ENCODE data around the gene C1QA.

The C1QA gene, protein sequence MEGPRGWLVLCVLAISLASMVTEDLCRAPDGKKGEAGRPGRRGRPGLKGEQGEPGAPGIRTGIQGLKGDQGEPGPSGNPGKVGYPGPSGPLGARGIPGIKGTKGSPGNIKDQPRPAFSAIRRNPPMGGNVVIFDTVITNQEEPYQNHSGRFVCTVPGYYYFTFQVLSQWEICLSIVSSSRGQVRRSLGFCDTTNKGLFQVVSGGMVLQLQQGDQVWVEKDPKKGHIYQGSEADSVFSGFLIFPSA

DNA sequence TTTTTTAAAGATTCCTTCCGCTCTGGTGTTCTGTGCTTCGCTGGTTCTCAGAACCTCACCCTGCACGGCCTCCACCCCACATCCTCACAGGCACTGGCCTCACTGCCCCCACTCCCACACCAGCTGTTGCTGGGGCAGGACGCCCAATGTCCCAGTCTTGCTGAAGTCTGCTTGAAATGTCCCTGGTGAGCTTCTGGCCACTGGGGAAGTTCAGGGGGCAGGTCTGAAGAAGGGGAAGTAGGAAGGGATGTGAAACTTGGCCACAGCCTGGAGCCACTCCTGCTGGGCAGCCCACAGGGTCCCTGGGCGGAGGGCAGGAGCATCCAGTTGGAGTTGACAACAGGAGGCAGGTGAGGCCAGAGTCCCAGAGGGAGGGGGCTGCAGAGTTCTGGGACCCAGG lies at the start of gene C1QA:
Gene C1QA (plus strand): TSS at position 276 of the 400 bp plus-strand sequence. CDS start 989 bp downstream, outside the sequence.
- DNase-seq (ENCODE audit: low read depth) = no peak

- DNase-seq (ENCODE audit: low read depth) = no peak
Observed at GRCh38 chr1:22587247-22587646, 49.2 kb upstream of the C1QA start.

GRCh38 chr1:22588899-22589422 lies 47.5 kb upstream of the C1QA start:
- no peak for DNase-seq (ENCODE audit: low read depth)

DNA sequence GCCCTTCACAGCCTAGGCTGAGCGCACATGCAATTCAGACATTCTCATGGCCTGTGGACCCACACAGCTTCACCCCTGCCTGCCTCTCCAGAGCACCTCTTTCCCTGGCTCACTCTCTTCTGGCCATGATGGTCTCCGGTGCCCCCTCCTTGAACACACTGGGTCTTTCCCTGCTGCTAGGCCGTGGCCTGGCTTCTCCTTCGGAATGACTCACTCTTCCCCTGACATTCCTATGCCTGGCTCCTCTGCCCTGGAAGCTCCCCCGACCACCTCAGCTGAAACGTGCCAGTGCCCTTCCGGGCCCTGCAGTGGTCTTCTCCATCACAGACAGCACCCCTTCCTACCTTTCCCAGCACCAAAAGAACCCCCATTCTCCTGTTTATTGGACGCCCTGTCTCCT lies 44.9 kb upstream of the C1QA start:
- no peak for DNase-seq (ENCODE audit: low read depth)

DNA sequence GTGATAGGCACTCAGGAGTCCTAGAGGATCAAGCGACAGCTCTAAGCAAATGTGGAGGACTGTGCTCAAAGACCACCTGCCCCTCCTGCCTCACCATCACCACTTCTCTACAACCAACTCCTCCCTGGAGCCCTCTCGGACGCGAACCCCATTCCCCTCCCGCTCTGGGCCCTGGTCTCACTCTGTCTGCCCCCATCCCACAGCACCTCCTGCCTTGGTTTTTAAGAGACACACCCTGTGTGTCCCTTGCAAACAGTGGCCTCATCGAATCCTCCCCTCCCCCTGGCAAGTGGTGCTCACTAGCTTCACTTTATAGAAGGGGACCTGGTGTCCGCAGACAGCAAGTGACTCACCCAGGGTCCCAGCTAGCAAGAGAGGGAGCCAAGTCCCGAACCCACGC lies 44.4 kb upstream of the C1QA start:
- no peak for DNase-seq (ENCODE audit: low read depth)

DNA sequence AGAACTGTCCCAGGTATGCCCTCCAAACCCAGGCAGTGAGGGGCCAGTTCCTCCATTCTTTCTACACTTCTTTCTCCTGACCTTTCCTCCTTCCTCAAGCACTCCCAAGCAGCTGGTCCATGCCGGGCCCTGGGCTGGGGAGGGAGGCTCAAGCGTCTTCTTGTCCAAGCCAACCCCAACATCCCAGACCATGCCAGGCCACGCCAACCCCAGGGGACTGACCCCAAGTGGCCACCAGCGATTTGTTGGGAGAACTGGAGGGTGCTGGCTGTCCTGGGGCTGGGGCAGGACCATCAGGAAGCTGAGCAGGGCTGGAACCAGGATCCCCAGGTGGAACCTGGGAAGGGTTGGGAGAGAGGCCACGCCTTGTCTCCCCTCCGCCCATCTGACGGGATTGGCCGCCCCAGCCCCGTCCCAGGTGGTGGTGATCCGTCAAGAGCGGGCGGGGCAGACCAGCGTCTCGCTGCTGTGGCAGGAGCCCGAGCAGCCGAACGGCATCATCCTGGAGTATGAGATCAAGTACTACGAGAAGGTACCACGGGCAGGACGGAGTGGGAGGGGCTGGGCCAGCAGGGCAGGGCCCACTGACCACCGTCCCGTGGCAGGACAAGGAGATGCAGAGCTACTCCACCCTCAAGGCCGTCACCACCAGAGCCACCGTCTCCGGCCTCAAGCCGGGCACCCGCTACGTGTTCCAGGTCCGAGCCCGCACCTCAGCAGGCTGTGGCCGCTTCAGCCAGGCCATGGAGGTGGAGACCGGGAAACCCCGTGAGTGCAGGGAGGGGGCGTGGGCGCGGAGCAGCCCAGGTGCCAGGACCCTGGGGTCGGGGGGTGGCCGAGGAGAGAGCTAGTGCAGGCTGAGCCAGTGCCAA lies 43.3 kb upstream of the C1QA start:
- no peak for DNase-seq (ENCODE audit: low read depth)

DNA sequence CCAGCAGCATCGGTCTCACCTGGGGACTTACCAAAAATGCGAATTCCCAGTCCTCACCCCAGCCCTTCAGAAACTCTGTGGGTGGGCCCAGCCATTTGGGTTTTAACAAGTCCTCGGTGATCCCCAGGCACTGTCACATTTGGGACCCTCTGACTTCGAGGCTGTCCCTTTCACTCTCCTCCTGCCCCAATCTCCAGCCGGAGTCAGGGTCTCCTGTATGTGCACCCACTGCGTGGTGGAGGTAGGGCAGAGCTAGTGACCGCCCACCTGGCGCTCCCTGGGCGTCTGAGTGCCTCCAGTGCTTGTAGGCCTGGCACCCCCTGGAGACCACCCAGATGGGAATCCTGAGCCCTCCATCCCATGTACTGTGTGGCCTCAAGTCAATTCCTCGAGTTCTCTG lies 42.0 kb upstream of the C1QA start:
- no peak for DNase-seq (ENCODE audit: low read depth)

- no peak for DNase-seq (ENCODE audit: low read depth)
Observed at GRCh38 chr1:22595108-22595507, 41.3 kb upstream of the C1QA start.

- DNase-seq (ENCODE audit: low read depth) = no peak
Observed at GRCh38 chr1:22597301-22597965, 39.0 kb upstream of the C1QA start.

GRCh38 chr1:22597996-22598395 lies 38.4 kb upstream of the C1QA start:
- DNase-seq (ENCODE audit: low read depth) = no peak

DNA sequence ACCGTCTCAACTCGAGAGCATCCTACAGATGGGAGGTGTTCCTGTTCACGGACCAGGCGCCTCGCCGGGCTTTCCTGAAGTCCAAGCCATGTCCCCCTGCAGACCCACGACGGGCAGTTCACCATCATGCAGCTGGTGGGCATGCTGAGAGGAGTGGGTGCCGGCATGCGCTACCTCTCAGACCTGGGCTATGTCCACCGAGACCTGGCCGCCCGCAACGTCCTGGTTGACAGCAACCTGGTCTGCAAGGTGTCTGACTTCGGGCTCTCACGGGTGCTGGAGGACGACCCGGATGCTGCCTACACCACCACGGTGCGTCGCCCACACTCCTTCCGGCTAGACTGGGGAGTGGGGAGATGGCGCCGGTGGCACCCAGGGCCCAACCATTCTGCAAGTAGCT lies 37.7 kb upstream of the C1QA start:
- DNase-seq (ENCODE audit: low read depth) = no peak

DNA sequence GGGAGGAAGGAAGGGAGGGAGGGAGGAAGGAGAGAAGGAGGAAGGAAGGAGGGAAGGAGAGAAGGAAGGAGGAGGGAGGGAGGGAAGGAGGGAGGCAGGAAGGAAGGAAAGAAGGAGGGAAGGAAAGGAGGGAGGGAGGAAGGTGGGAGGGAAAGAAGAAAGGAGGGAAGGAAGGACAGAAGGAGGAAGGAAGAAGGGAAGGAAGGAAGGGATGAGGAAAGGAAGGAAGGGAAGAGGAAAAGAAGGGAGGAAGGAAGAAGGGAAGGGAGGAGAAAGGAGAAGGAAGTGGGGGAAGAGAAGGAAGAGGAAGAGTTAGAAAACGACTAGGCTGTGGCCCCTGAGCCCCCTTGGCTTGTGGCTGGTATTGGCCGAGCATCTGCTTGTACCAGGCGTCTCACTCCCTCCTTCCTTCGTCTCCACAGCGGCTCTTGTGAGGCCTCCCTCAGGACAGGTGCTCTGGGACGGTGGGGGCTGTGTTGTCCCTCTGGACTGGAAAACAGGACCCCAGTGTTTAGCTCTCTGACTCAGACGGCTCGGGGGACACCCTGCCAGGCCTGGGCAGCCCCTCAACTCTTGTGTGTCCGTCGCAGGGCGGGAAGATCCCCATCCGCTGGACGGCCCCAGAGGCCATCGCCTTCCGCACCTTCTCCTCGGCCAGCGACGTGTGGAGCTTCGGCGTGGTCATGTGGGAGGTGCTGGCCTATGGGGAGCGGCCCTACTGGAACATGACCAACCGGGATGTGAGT lies 36.2 kb upstream of the C1QA start:
- DNase-seq (ENCODE audit: low read depth) = no peak

- no peak for DNase-seq (ENCODE audit: low read depth)
Observed at GRCh38 chr1:22600817-22601605, 35.4 kb upstream of the C1QA start.

DNA sequence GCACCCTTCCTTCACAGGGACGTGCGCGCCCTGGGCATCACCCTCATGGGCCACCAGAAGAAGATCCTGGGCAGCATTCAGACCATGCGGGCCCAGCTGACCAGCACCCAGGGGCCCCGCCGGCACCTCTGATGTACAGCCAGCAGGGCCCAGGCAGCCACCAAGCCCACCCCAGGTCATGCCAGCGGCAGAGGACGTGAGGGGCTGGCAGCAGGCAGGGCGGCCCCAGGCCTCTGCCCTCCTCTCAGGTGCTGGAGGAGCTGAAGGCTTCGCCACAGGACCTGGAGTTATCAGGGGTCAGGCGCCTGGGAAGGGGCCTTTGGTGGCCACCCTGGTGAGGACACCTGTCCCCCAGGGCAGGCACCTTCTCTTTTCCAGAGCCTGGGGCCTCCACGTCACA lies 34.8 kb upstream of the C1QA start:
- no peak for DNase-seq (ENCODE audit: low read depth)

GRCh38 chr1:22602060-22602740 lies 34.2 kb upstream of the C1QA start:
- DNase-seq (ENCODE audit: low read depth) = no peak

DNA sequence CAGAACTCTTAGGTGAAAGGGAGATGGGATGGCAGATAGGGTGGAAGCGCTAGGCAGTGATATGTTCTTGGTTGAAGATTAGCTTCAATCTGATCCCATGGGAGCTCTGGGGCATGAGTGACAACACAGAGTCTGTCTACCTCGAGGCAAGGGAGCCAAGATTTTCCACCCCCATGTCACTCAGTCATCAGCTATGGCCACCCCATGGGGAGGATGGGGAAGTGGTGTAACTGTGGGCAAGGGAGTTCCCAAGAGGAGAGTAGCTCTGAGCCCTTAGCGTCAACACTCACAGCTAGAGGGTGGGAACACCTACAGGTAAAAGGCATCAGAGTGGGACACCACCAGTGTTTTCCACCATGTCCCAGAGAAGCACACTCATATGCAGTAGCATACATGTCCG lies 30.3 kb upstream of the C1QA start:
- no peak for DNase-seq (ENCODE audit: low read depth)

GRCh38 chr1:22607154-22607553 lies 29.3 kb upstream of the C1QA start:
- no peak for DNase-seq (ENCODE audit: low read depth)

- no peak for DNase-seq (ENCODE audit: low read depth)
Observed at GRCh38 chr1:22608361-22608760, 28.1 kb upstream of the C1QA start.

GRCh38 chr1:22609291-22609690 lies 27.1 kb upstream of the C1QA start:
- no peak for DNase-seq (ENCODE audit: low read depth)

DNA sequence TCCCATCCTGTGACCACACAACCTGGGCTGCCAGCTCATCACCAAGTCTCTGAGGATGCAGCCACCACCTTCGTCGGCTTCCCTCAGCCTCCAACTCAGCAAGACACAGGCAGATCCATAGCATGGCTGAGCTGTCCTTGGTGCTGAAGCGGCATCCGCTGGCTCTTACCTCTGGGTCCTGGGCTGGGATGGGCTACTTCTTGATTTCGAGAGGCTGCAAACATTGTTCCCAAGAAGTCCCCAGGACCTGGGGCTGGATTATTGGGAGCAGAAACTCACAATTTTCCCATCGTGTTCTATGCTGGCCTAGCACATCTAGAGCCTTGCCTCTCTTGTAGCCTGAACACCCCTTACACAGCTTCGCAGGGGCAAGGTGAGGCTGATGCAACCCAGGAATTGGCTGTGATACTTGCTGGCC lies 24.9 kb upstream of the C1QA start:
- no peak for DNase-seq (ENCODE audit: low read depth)
